ENCODE results near the gene USP35. TPM values are rescaled to one million over a fixed set of nuclear protein-coding genes. Genes with fewer than 3 reads are reported as not detected.

The USP35 gene
- total RNA-seq, result 10 to 100 TPM in 1 of 2 donors, 1 to 10 TPM in 1; 8.6 to 11.2 TPM
- polyA plus RNA-seq (2013, experiment 1 of 2), result 8.2 TPM
- 6.9 TPM for polyA plus RNA-seq (2013, experiment 2 of 2)
- long read RNA-seq, experiment 1, partial matches to known transcripts, result 1 of 1 reads
- long read RNA-seq, experiment 1, other reads (novel, unspliced or antisense), result 0 of 1 reads
- long read RNA-seq, experiment 2, full-length matches to known transcripts, result 1 of 9 reads
- long read RNA-seq, experiment 2, partial matches to known transcripts, result 3 of 9 reads
- long read RNA-seq, experiment 2, other reads (novel, unspliced or antisense), result 5 of 9 reads
- long read RNA-seq, experiment 3, full-length matches to known transcripts, result 3 of 6 reads
- long read RNA-seq, experiment 3, partial matches to known transcripts, result 0 of 6 reads
- long read RNA-seq, experiment 3, other reads (novel, unspliced or antisense), result 3 of 6 reads
- long read RNA-seq, experiment 4, result 0 reads

DNA sequence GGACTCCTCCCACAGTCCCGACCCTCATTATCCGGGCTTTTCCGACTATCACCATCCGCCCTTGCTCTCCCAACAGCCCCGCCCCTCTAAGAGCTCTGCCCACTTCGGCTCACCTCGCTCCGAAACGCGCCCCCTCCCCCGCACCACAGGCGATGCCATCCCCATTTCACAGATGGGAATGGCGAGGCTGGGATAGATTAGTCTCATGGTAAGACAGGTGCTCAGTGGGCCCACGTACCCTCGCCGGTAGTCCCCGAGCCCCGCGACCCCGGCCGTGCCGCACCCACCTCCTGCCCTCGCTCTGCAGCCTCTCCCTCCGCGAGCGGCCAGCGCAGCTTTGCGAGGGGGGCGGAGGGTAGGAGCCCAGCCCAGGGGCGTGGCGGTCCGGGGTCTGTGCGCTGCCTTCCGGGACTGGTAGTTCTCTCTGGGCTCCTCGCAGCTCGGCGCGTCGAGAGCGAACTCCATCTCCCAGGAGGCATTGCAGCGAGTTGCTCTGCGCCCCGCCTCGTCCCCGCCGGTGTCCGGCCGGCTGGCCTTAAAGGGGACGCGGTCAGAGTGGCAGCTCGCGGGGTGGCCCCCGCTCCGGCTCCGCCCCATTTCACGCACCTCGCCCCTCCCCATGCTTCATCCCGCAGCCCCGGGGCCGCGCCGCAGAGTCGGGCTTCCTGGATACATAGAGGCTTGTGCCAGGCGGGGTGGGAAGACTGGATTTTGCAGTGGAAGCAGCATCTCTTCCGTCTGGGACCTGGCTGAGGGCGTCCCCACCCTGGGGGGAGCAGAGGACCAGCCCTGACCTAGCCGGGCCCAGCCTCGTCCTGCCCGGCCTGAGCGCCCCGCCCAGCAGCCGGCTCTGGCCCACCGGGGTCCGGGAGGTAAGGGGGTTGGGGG, at the start of gene USP35, which contains the start of gene KCTD21:
Gene USP35 (plus strand): TSS at position 634 of the 888 bp plus-strand sequence. CDS start 7,327 bp downstream, outside the sequence.
Gene KCTD21 (minus strand): TSS at position 341 of the 888 bp plus-strand sequence. CDS start 14,072 bp downstream, outside the sequence.
- Histone ChIP-seq H3K27me3 (ENCODE audit: control insufficient read depth, insufficient read depth, low read length, poor library complexity, severe bottlenecking) (no peaks in the 10 kb centered on the region), H3K4me3 (ENCODE audit: low read length) (peak within 1 kb of the TSS; percentile 84), H3K9me3 (ENCODE audit: control insufficient read depth, low read length) (no peaks in the 10 kb centered on the region), H3K36me3 (ENCODE audit: control insufficient read depth, insufficient read depth, low read length) (no peaks in the 10 kb centered on the region), H3K4me1 (ENCODE audit: control insufficient read depth, insufficient read depth, low read length) (peaks cover 10% of the 10 kb centered on the region), H3K27ac (ENCODE audit: low read depth, low read length) (no peak within 1 kb of the TSS), H3K9ac (ENCODE audit: extremely low read depth, low read length, poor library complexity, severe bottlenecking) (peak within 1 kb of the TSS; percentile 25)
- peaks cover 3% of the 10 kb centered on the region for H3K36me3 Mint-ChIP-seq (ENCODE audit: low read depth)
- H3K4me1 Mint-ChIP-seq, result peaks cover 15% of the 10 kb centered on the region
- no peak for TF ChIP-seq CTCF (conservative IDR thresholded peaks at IDR 0.05)
- H3K9me3 Mint-ChIP-seq, result no peaks in the 10 kb centered on the region
- peak within 1 kb of the TSS; percentile 86 for H3K4me3 Mint-ChIP-seq
- peaks cover 22% of the 10 kb centered on the region for H3K27me3 Mint-ChIP-seq (ENCODE audit: insufficient read depth)
- 0 to 1% methylated on average over 35 to 74 of the region's 74 CpGs for WGBS, 2 experiments (ENCODE audit: insufficient coverage in 1 of 2, insufficient read length in 1 of 2)
- peak; percentile 98 for DNase-seq
- H3K27ac Mint-ChIP-seq, result peak within 1 kb of the TSS; percentile 82

GRCh38 chr11:78139422-78140391, 49.0 kb upstream of the USP35 start, which contains the start of gene ALG8:
Gene ALG8, minus strand, starts transcription at chr11:78139626. Its CDS starts 38 bp downstream, at chr11:78139588.
- no peaks in the 10 kb centered on the region for H3K27me3 Mint-ChIP-seq (ENCODE audit: insufficient read depth)
- Histone ChIP-seq H3K9me3 (ENCODE audit: control insufficient read depth, low read length) (no peaks in the 10 kb centered on the region), H3K27ac (ENCODE audit: low read depth, low read length) (no peak within 1 kb of the TSS), H3K4me1 (ENCODE audit: control insufficient read depth, insufficient read depth, low read length) (no peaks in the 10 kb centered on the region), H3K9ac (ENCODE audit: extremely low read depth, low read length, poor library complexity, severe bottlenecking) (peak within 1 kb of the TSS; percentile 86), H3K4me3 (ENCODE audit: low read length) (peak within 1 kb of the TSS; percentile 90), H3K27me3 (ENCODE audit: control insufficient read depth, insufficient read depth, low read length, poor library complexity, severe bottlenecking) (no peaks in the 10 kb centered on the region), H3K36me3 (ENCODE audit: control insufficient read depth, insufficient read depth, low read length) (peaks cover 34% of the 10 kb centered on the region)
- H3K36me3 Mint-ChIP-seq (ENCODE audit: low read depth), result peaks cover 31% of the 10 kb centered on the region
- peak; percentile 98 for DNase-seq
- no peaks in the 10 kb centered on the region for H3K9me3 Mint-ChIP-seq
- TF ChIP-seq CTCF (conservative IDR thresholded peaks at IDR 0.05), result no peak
- WGBS, 2 experiments (ENCODE audit: insufficient coverage in 1 of 2, insufficient read length in 1 of 2), result 3 to 13% methylated on average over 16 to 52 of the region's 52 CpGs
- peaks cover 11% of the 10 kb centered on the region for H3K4me1 Mint-ChIP-seq
- H3K27ac Mint-ChIP-seq, result peak within 1 kb of the TSS; percentile 98
- H3K4me3 Mint-ChIP-seq, result peak within 1 kb of the TSS; percentile 92
